Right ventricle myocardium inferior (tissue), 1 donor: ENCODE data around the gene UTP25. TPM values are rescaled to one million over a fixed set of nuclear protein-coding genes. Genes with fewer than 3 reads are reported as not detected.

Experiments
- total RNA-seq: library from RNA; stranded (reverse); fragmentation: NEBNext Ultra II Directional; extraction: Animal tissue kit (Norgen Biotek cat#: 25700); gene quantifications from one replicate; pipeline ENCODE4 v1.2.1, GENCODE V29; 2021
- donor health status: DM: no; HTN: yes; CAD: no; lungs with severe emphysema.

UTP25 gene
- total RNA-seq, 1 donor from 2014 or later: 2.6 TPM

Other genes with a start within 250 kb of the UTP25 start
- gene CAMK1G, start 244.3 kb upstream of the UTP25 start, total RNA-seq: not detected
- 5.9 TPM for gene LAMB3, start 175.5 kb upstream of the UTP25 start, total RNA-seq
- 460 TPM for gene G0S2, start 152.6 kb upstream of the UTP25 start, total RNA-seq
- gene HSD11B1, start 123.1 kb upstream of the UTP25 start, total RNA-seq: 4.3 TPM
- 1.7 TPM for gene TRAF3IP3, start 71.9 kb upstream of the UTP25 start, total RNA-seq
- gene C1orf74, start 43.4 kb upstream of the UTP25 start, total RNA-seq: 1.8 TPM
- gene IRF6, start 21.8 kb upstream of the UTP25 start, total RNA-seq: 29.7 TPM
- not detected for gene SYT14, start 110.2 kb downstream of the UTP25 start, total RNA-seq